ENCODE data around the gene GNG3.
A peak's percentile ranks its signal among the peaks of the same experiment; 100 is the strongest.
"Not testable (repeated sequence)": the region's sequence is repeated elsewhere in the genome, so short reads cannot be mapped to it uniquely, and the experiment has no call there.

GNG3 gene

GRCh38 chr11:62726915-62727164 is 19.4 kb downstream of the GNG3 start:
- peaks cover 54% of the 10 kb centered on the region for H3K4me1 Mint-ChIP-seq

GRCh38 chr11:62727165-62727871 is 19.8 kb downstream of the GNG3 start, which contains the start of gene HNRNPUL2:
TSS of gene HNRNPUL2 (minus strand) at chr11:62727457. CDS start at chr11:62727156, 301 bp downstream.
- Mint-ChIP-seq H3K9me3 (no peaks in the 10 kb centered on the region), H3K27me3 (no peaks in the 10 kb centered on the region), H3K4me3 (peak within 1 kb of the TSS; percentile 97), H3K4me1 (peaks cover 49% of the 10 kb centered on the region), H3K36me3 (peaks cover 25% of the 10 kb centered on the region), H3K27ac (peak within 1 kb of the TSS; percentile 97)

More at GRCh38 chr11:62726915-62727164, 19.4 kb downstream of the GNG3 start:
- no peaks in the 10 kb centered on the region for H3K27me3 Mint-ChIP-seq
- peak overlapping the region; percentile 97 for H3K4me3 Mint-ChIP-seq
- H3K9me3 Mint-ChIP-seq = no peaks in the 10 kb centered on the region
- H3K36me3 Mint-ChIP-seq = peaks cover 27% of the 10 kb centered on the region
- peak overlapping the region; percentile 97 for H3K27ac Mint-ChIP-seq

- Mint-ChIP-seq H3K4me1 (peaks cover 45% of the 10 kb centered on the region), H3K27me3 (no peaks in the 10 kb centered on the region), H3K4me3 (peak overlapping the region; percentile 97), H3K27ac (peak overlapping the region; percentile 97), H3K9me3 (no peaks in the 10 kb centered on the region), H3K36me3 (peaks cover 21% of the 10 kb centered on the region)
Measured at GRCh38 chr11:62727872-62728170, 20.3 kb downstream of the GNG3 start.

- Mint-ChIP-seq H3K36me3 (peaks cover 24% of the 10 kb centered on the region), H3K4me1 (peaks cover 47% of the 10 kb centered on the region), H3K27me3 (no peaks in the 10 kb centered on the region), H3K9me3 (no peaks in the 10 kb centered on the region), H3K4me3 (peak within 1 kb of the TSS; percentile 97), H3K27ac (peak within 1 kb of the TSS; percentile 97)
Measured at GRCh38 chr11:62728171-62728988, 20.9 kb downstream of the GNG3 start, which contains the start of gene TTC9C. TSS of gene TTC9C (plus strand) at chr11:62728486. CDS start at chr11:62728849, 363 bp downstream.

GRCh38 chr11:62730076-62730475 is 22.6 kb downstream of the GNG3 start:
- Mint-ChIP-seq H3K36me3 (peaks cover 15% of the 10 kb centered on the region), H3K4me1 (peaks cover 33% of the 10 kb centered on the region), H3K27ac (peak overlapping the region; percentile 76), H3K4me3 (peak overlapping the region; percentile 97)
- not testable (repeated sequence) for H3K27me3 Mint-ChIP-seq, H3K9me3 Mint-ChIP-seq

GRCh38 chr11:62732830-62733229 is 25.4 kb downstream of the GNG3 start:
- Mint-ChIP-seq H3K36me3 (peaks cover 6% of the 10 kb centered on the region), H3K9me3 (no peaks in the 10 kb centered on the region), H3K27me3 (no peaks in the 10 kb centered on the region), H3K4me3 (no peak overlapping the region), H3K27ac (peak overlapping the region; percentile 69), H3K4me1 (peaks cover 26% of the 10 kb centered on the region)

- Mint-ChIP-seq H3K9me3 (no peaks in the 10 kb centered on the region), H3K27me3 (no peaks in the 10 kb centered on the region), H3K4me3 (no peak overlapping the region), H3K4me1 (peaks cover 7% of the 10 kb centered on the region), H3K36me3 (peaks cover 7% of the 10 kb centered on the region), H3K27ac (no peak overlapping the region)
Measured at GRCh38 chr11:62737196-62737595, 29.7 kb downstream of the GNG3 start.

GRCh38 chr11:62747475-62748160 is 40.1 kb downstream of the GNG3 start:
- Mint-ChIP-seq H3K4me1 (peaks cover 23% of the 10 kb centered on the region), H3K27ac (no peak overlapping the region)

GRCh38 chr11:62749931-62750330 is 42.5 kb downstream of the GNG3 start:
- not testable (repeated sequence) for H3K36me3 Mint-ChIP-seq, H3K27me3 Mint-ChIP-seq, H3K27ac Mint-ChIP-seq, H3K4me3 Mint-ChIP-seq, H3K9me3 Mint-ChIP-seq
- H3K4me1 Mint-ChIP-seq = peaks cover 34% of the 10 kb centered on the region

More at GRCh38 chr11:62747475-62748160, 40.1 kb downstream of the GNG3 start:
- H3K27me3 Mint-ChIP-seq = no peaks in the 10 kb centered on the region
- no peaks in the 10 kb centered on the region for H3K9me3 Mint-ChIP-seq
- no peak overlapping the region for H3K4me3 Mint-ChIP-seq
- H3K36me3 Mint-ChIP-seq = peaks cover 4% of the 10 kb centered on the region

GRCh38 chr11:62752177-62752785 is 44.8 kb downstream of the GNG3 start:
- H3K4me3 Mint-ChIP-seq = no peak overlapping the region
- H3K27me3 Mint-ChIP-seq = no peaks in the 10 kb centered on the region

GRCh38 chr11:62752994-62753735 is 45.7 kb downstream of the GNG3 start:
- peak overlapping the region; percentile 92 for H3K4me3 Mint-ChIP-seq
- H3K27ac Mint-ChIP-seq = peak overlapping the region; percentile 98
- peaks cover 5% of the 10 kb centered on the region for H3K36me3 Mint-ChIP-seq
- peaks cover 31% of the 10 kb centered on the region for H3K4me1 Mint-ChIP-seq
- no peaks in the 10 kb centered on the region for H3K27me3 Mint-ChIP-seq
- H3K9me3 Mint-ChIP-seq = no peaks in the 10 kb centered on the region

More at GRCh38 chr11:62752177-62752785, 44.8 kb downstream of the GNG3 start:
- peaks cover 34% of the 10 kb centered on the region for H3K4me1 Mint-ChIP-seq
- no peaks in the 10 kb centered on the region for H3K9me3 Mint-ChIP-seq
- peak overlapping the region; percentile 62 for H3K27ac Mint-ChIP-seq
- H3K36me3 Mint-ChIP-seq = peaks cover 5% of the 10 kb centered on the region

- Mint-ChIP-seq H3K4me3 (peak within 1 kb of the TSS; percentile 92), H3K9me3 (no peaks in the 10 kb centered on the region), H3K27me3 (no peaks in the 10 kb centered on the region), H3K27ac (peak within 1 kb of the TSS; percentile 98), H3K4me1 (peaks cover 28% of the 10 kb centered on the region), H3K36me3 (peaks cover 4% of the 10 kb centered on the region)
Measured at GRCh38 chr11:62753736-62754603, 46.5 kb downstream of the GNG3 start, which contains the start of gene ZBTB3. TSS of gene ZBTB3 (minus strand) at chr11:62754160. CDS start at chr11:62753664, 496 bp downstream.

GRCh38 chr11:62755086-62755615 is 47.7 kb downstream of the GNG3 start:
- peaks cover 22% of the 10 kb centered on the region for H3K4me1 Mint-ChIP-seq
- no peaks in the 10 kb centered on the region for H3K9me3 Mint-ChIP-seq
- no peak overlapping the region for H3K27ac Mint-ChIP-seq
- peak overlapping the region; percentile 33 for H3K4me3 Mint-ChIP-seq
- peaks cover 1% of the 10 kb centered on the region for H3K36me3 Mint-ChIP-seq
- H3K27me3 Mint-ChIP-seq = no peaks in the 10 kb centered on the region

Measured in activated naive CD4-positive, alpha-beta T cell treated with anti-CD3 and anti-CD28 coated beads, Interleukin-2, amount 50 U/mL, for 24 hours (primary cell).